AG04449 (cell line): ENCODE results near the gene RAI1.

Experiments used
- CTCF ChIA-PET: fragments of 350-600 bp; formaldehyde crosslinking; extraction: SDS; loops from one replicate; lab custom pipeline; 2021; ENCODE audit warnings: antibody characterized with exemption; lab: Yijun Ruan, JAX
- POLR2A ChIA-PET: fragments of 400-600, 350-600 bp; formaldehyde crosslinking; extraction: SDS; loops from one replicate; lab custom pipeline; 2020; ENCODE audit warnings: antibody characterized with exemption, inconsistent platforms; lab: Yijun Ruan, JAX
- DNase-seq: peaks from one replicate; pipeline ENCODE4 v3.0.0-alpha.2; 2010; ENCODE audit warnings: low read depth, low spot score
- H3K4me3 ChIP-seq: 2 replicates; pipeline ENCODE4 v1.5.1; 2011; ENCODE audit warnings: low read depth, mild to moderate bottlenecking, control low read depth, low read length
- TF ChIP-seq, protein P1 (sequence below): IDR thresholded peaks from one replicate; pipeline ENCODE4 v1.5.1; 2011; ENCODE audit warnings: mild to moderate bottlenecking, moderate library complexity, low read length, control low read depth, inconsistent platforms; ENCODE audit not compliant: insufficient read depth; ENCODE audit errors: missing control alignments

Gene RAI1

DNA sequence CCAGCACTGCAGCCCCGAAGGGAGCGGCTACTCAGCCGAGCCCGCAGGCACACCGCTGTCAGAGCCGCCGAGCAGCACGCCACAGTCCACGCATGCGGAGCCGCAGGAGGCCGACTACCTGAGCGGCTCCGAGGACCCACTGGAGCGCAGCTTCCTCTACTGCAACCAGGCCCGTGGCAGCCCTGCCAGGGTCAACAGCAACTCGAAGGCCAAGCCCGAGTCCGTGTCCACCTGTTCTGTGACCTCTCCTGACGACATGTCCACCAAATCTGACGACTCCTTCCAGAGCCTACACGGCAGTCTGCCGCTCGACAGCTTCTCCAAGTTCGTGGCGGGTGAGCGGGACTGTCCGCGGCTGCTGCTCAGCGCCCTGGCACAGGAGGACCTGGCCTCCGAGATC lies 113.1 kb downstream of the RAI1 start:
- ChIA-PET POLR2A (no interaction called here), CTCF (interaction anchor here (1.8 to 2.2 kb wide), 2 partner anchors 15 to 18 kb away, joined by 8 to 9 read pairs; no protein-coding TSS in a partner anchor)
- TF ChIP-seq, protein P1, sequence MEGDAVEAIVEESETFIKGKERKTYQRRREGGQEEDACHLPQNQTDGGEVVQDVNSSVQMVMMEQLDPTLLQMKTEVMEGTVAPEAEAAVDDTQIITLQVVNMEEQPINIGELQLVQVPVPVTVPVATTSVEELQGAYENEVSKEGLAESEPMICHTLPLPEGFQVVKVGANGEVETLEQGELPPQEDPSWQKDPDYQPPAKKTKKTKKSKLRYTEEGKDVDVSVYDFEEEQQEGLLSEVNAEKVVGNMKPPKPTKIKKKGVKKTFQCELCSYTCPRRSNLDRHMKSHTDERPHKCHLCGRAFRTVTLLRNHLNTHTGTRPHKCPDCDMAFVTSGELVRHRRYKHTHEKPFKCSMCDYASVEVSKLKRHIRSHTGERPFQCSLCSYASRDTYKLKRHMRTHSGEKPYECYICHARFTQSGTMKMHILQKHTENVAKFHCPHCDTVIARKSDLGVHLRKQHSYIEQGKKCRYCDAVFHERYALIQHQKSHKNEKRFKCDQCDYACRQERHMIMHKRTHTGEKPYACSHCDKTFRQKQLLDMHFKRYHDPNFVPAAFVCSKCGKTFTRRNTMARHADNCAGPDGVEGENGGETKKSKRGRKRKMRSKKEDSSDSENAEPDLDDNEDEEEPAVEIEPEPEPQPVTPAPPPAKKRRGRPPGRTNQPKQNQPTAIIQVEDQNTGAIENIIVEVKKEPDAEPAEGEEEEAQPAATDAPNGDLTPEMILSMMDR: no peak
- no peak for DNase-seq
- H3K4me3 ChIP-seq: no peak overlapping the region

DNA sequence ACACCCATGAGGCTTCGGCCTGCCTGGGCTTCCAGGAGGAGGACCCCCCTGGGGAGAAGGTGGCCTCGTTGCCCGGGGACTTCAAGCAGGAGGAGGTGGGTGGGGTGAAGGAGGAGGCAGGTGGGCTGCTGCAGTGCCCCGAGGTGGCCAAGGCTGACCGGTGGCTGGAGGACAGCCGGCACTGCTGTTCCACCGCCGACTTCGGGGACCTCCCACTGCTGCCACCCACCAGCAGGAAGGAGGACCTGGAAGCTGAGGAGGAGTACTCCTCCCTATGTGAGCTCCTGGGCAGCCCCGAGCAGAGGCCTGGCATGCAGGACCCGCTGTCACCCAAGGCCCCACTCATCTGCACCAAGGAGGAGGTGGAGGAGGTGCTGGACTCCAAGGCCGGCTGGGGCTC lies 114.0 kb downstream of the RAI1 start:
- H3K4me3 ChIP-seq: no peak overlapping the region
- no peak for DNase-seq
- TF ChIP-seq, protein P1: no peak
- ChIA-PET CTCF (interaction anchor here (1.5 to 2.2 kb wide), 2 partner anchors 14 to 20 kb away, joined by 5 to 8 read pairs; no protein-coding TSS in a partner anchor), POLR2A (no interaction called here)

DNA sequence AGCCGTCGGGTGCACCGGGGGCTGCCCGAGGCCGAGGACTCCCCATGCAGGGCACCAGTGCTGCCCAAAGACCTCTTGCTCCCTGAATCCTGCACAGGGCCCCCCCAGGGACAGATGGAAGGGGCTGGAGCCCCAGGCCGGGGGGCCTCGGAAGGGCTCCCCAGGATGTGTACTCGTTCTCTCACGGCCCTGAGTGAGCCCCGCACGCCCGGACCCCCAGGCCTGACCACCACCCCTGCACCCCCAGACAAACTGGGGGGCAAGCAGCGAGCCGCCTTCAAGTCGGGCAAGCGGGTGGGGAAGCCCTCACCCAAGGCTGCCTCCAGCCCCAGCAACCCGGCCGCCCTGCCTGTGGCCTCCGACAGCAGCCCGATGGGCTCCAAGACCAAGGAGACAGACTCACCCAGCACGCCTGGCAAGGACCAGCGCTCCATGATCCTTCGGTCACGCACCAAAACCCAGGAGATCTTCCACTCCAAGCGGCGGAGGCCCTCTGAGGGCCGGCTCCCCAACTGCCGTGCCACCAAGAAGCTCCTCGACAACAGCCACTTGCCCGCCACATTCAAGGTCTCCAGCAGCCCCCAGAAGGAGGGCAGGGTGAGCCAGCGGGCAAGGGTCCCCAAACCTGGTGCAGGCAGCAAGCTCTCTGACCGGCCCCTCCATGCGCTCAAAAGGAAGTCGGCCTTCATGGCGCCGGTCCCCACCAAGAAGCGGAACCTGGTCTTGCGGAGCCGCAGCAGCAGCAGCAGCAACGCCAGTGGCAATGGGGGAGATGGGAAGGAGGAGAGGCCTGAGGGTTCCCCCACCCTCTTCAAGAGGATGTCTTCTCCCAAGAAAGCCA lies 114.9 kb downstream of the RAI1 start:
- TF ChIP-seq, protein P1: no peak
- POLR2A ChIA-PET: no interaction called here

DNA sequence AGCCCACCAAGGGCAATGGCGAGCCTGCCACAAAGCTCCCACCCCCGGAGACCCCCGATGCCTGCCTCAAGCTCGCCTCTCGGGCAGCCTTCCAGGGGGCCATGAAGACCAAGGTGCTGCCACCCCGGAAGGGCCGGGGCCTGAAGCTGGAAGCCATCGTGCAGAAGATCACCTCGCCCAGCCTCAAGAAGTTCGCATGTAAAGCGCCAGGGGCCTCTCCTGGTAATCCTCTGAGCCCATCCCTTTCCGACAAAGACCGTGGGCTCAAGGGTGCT lies 115.5 kb downstream of the RAI1 start:
- H3K4me3 ChIP-seq: no peak overlapping the region
- ChIA-PET POLR2A (no interaction called here), CTCF (interaction anchor here (1.5 kb wide), 1 partner anchor 21 kb away, joined by 5 read pairs; no protein-coding TSS in a partner anchor)
- TF ChIP-seq, protein P1: no peak
- no peak for DNase-seq

More for the DNA sequence above, 114.9 kb downstream of the RAI1 start:
- no peak for DNase-seq
- no peak overlapping the region for H3K4me3 ChIP-seq
- CTCF ChIA-PET: interaction anchor here (0.6 to 1.5 kb wide), 2 partner anchors 16 to 21 kb away, joined by 3 to 5 read pairs; no protein-coding TSS in a partner anchor

DNA sequence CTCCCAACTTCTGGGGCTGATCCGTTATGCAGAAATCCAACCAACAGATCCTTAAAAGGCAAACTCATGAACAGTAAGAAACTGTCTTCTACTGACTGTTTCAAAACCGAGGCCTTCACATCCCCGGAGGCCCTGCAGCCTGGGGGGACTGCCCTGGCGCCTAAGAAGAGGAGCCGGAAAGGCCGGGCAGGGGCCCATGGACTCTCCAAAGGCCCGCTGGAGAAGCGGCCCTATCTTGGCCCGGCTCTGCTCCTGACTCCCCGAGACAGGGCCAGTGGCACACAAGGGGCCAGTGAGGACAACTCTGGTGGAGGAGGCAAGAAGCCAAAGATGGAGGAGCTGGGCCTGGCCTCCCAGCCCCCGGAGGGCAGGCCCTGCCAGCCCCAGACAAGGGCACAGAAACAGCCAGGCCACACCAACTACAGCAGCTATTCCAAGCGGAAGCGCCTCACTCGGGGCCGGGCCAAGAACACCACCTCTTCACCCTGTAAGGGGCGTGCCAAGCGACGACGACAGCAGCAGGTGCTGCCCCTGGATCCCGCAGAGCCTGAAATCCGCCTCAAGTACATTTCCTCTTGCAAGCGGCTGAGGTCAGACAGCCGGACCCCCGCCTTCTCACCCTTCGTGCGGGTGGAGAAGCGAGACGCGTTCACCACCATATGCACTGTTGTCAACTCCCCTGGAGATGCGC lies 116.0 kb downstream of the RAI1 start:
- ChIA-PET POLR2A (no interaction called here), CTCF (no interaction called here)
- no peak for DNase-seq
- TF ChIP-seq, protein P1: no peak
- no peak overlapping the region for H3K4me3 ChIP-seq

DNA sequence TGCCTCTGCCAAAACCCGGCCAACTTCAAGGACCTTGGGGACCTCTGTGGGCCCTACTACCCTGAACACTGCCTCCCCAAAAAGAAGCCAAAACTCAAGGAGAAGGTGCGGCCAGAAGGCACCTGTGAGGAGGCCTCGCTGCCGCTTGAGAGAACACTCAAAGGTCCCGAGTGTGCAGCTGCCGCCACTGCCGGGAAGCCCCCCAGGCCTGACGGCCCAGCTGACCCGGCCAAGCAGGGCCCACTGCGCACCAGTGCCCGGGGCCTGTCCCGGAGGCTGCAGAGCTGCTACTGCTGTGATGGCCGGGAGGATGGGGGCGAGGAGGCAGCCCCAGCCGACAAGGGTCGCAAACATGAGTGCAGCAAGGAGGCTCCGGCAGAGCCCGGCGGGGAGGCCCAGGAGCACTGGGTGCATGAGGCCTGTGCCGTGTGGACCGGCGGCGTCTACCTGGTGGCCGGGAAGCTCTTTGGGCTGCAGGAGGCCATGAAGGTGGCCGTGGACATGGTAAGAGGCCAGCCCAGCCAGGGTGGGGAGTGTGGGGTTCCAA lies 116.8 kb downstream of the RAI1 start:
- POLR2A ChIA-PET: no interaction called here
- CTCF ChIA-PET: no interaction called here
- DNase-seq: no peak
- TF ChIP-seq, protein P1: no peak
- H3K4me3 ChIP-seq: no peak overlapping the region
